ENCODE results near the gene TANC1.

Gene TANC1

GRCh38 chr2:159265171-159265576 lies 296.7 kb downstream of the TANC1 start:
- TF ChIP-seq, protein P1, sequence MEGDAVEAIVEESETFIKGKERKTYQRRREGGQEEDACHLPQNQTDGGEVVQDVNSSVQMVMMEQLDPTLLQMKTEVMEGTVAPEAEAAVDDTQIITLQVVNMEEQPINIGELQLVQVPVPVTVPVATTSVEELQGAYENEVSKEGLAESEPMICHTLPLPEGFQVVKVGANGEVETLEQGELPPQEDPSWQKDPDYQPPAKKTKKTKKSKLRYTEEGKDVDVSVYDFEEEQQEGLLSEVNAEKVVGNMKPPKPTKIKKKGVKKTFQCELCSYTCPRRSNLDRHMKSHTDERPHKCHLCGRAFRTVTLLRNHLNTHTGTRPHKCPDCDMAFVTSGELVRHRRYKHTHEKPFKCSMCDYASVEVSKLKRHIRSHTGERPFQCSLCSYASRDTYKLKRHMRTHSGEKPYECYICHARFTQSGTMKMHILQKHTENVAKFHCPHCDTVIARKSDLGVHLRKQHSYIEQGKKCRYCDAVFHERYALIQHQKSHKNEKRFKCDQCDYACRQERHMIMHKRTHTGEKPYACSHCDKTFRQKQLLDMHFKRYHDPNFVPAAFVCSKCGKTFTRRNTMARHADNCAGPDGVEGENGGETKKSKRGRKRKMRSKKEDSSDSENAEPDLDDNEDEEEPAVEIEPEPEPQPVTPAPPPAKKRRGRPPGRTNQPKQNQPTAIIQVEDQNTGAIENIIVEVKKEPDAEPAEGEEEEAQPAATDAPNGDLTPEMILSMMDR (conservative IDR thresholded peaks at IDR 0.05): no peak
- no peak overlapping the region for H3K27ac ChIP-seq

DNA sequence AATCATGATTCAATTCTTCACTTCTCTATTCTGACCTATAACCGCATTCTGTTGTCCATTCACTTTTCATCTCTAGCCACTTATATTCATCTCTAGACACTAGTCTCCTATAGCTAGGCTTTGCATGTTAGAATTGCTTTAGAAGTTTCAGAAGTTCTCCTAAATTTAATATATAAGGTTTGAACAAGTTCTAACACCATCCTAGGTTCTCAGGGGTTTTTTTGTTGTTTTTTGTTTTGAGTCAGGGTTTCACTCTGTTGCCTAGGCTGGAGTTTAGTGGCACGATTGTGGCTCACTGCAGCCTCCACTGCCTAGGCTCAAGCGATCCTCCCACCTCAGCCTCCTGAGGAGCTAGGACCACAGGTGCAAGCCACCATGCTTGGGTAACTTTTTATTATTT lies 298.1 kb downstream of the TANC1 start:
- H3K27ac ChIP-seq: no peak overlapping the region
- TF ChIP-seq, protein P1 (conservative IDR thresholded peaks at IDR 0.05): no peak

- H3K27ac ChIP-seq: no peak overlapping the region
- TF ChIP-seq, protein P1 (conservative IDR thresholded peaks at IDR 0.05): no peak
Measured at GRCh38 chr2:159267921-159268320, 299.5 kb downstream of the TANC1 start.

- H3K27ac ChIP-seq: no peak overlapping the region
- TF ChIP-seq, protein P1 (conservative IDR thresholded peaks at IDR 0.05): no peak
Measured at GRCh38 chr2:159270744-159271379, 302.4 kb downstream of the TANC1 start.

- TF ChIP-seq, protein P1 (conservative IDR thresholded peaks at IDR 0.05): no peak
- peak overlapping the region; percentile 44 for H3K27ac ChIP-seq
Measured at GRCh38 chr2:159272156-159272555, 303.7 kb downstream of the TANC1 start.

- TF ChIP-seq, protein P1 (conservative IDR thresholded peaks at IDR 0.05): no peak
- H3K27ac ChIP-seq: no peak overlapping the region
Measured at GRCh38 chr2:159275111-159275510, 306.7 kb downstream of the TANC1 start.

- no peak overlapping the region for H3K27ac ChIP-seq
- TF ChIP-seq, protein P1 (conservative IDR thresholded peaks at IDR 0.05): no peak
Measured at GRCh38 chr2:159279700-159280099, 311.3 kb downstream of the TANC1 start.

Data from VCaP (cell line).